ENCODE data around the gene KAZALD1. TPM values are rescaled to one million over a fixed set of nuclear protein-coding genes. Genes with fewer than 3 reads are reported as not detected.

Gene KAZALD1
- polyA plus RNA-seq, 1 of the 3 experiments (the other 2 are of a cell fraction), result 3.0 TPM

- ChIA-PET CTCF (interaction anchor here (0.7 to 18.9 kb wide), 31 partner anchors 9 to 92 kb away, joined by 3 to 234 read pairs (median 4); partner anchors contain the start of genes LZTS2, PDZD7, SEMA4G and SFXN3), POLR2A (interaction anchor here (1.0 kb wide), 1 partner anchor 82 kb away, joined by 3 read pairs; no protein-coding TSS in a partner anchor)
- H4K20me1 ChIP-seq (ENCODE audit: insufficient read depth), result no peaks in the 10 kb centered on the region
- peak overlapping the region; percentile 99 for H3K9ac ChIP-seq
- peaks cover 19 to 23% of the 10 kb centered on the region in 2 experiments; a peak in 3 of 4 replicates for H3K4me1 ChIP-seq (ENCODE audit: control insufficient read depth in 1 of 2, insufficient read depth in 2 of 2, low read depth in 1 of 2, low read length in 1 of 2)
- peak overlapping the region; percentile 97 to 98 for H3K27ac ChIP-seq (ENCODE audit: low read depth in 2 of 2, low read length in 1 of 2)
- H3K9me2 ChIP-seq, result no peaks in the 10 kb centered on the region
- H3K79me2 ChIP-seq (ENCODE audit: insufficient read depth), result peaks cover 49% of the 10 kb centered on the region
- H3K27me3 ChIP-seq (ENCODE audit: insufficient read depth), result no peaks in the 10 kb centered on the region
- peak overlapping the region; percentile 97 for H2AFZ ChIP-seq (ENCODE audit: low read depth)
- peak; percentile 73 for DNase-seq
- H3K36me3 ChIP-seq (replicated peaks in 1 of 2; ENCODE audit: control insufficient read depth in 1 of 2, insufficient read depth in 2 of 2, low read length in 1 of 2), result no peaks in the 10 kb centered on the region
- no peaks in the 10 kb centered on the region for H3K9me3 ChIP-seq
- under 1% methylated on average over 36 of the region's 37 CpGs for WGBS (ENCODE audit: low lambda C conversion rate)
- TF ChIP-seq SMC3 (IDR thresholded peaks at IDR 0.05; ENCODE audit: low read depth, low read length) (peak; percentile 85), JUND (IDR thresholded peaks at IDR 0.05) (no peak), SIN3A (IDR thresholded peaks at IDR 0.05; ENCODE audit: borderline replicate concordance, low read depth, low read length) (peak; percentile 99), GABPA (IDR thresholded peaks at IDR 0.05; ENCODE audit: low read depth) (peak; percentile 64), TEAD4 (IDR thresholded peaks at IDR 0.05; ENCODE audit: borderline replicate concordance, insufficient read depth) (no peak), POLR2AphosphoS5 (IDR thresholded peaks at IDR 0.05; ENCODE audit: low read depth, low read length) (0 out of 2 replicates have a peak, but pooled peaks have one; percentile 13), ELF1 (IDR thresholded peaks at IDR 0.05) (peak; percentile 58), MEF2A (IDR thresholded peaks at IDR 0.05; ENCODE audit: borderline replicate concordance, low read depth) (no peak), TAF1 (IDR thresholded peaks at IDR 0.05; ENCODE audit: borderline replicate concordance, low read depth, low read length) (peak; percentile 38), CHD2 (IDR thresholded peaks at IDR 0.05; ENCODE audit: low read length, partially characterized antibody) (peak; percentile 99), RAD21 (IDR thresholded peaks at IDR 0.05; ENCODE audit: low read length) (peak; percentile 85), ZBTB33 (IDR thresholded peaks at IDR 0.05; ENCODE audit: borderline replicate concordance, low read depth) (peak; percentile 98), REST (IDR thresholded peaks at IDR 0.05; ENCODE audit: low read depth, low read length) (0 out of 2 replicates have a peak, but pooled peaks have one; percentile 30), CTCF (IDR thresholded peaks at IDR 0.05) (peak; percentile 96)
- peak overlapping the region; percentile 94 for H3K4me2 ChIP-seq
- H3K4me3 ChIP-seq (ENCODE audit: low read depth in 2 of 2, low read length in 1 of 2), result peak overlapping the region; percentile 83 to 100
- H3F3A ChIP-seq (replicated peaks; ENCODE audit: insufficient read depth), result peaks cover 2% of the 10 kb centered on the region
Observed at GRCh38 chr10:101060036-101060950, 1.5 kb upstream of the KAZALD1 start.

Measured in SK-N-SH (cell line).